Mononuclear cell (primary cell): ENCODE measurements around the gene HMBS. TPM values are rescaled to one million over a fixed set of nuclear protein-coding genes. Genes with fewer than 3 reads are reported as not detected.

Source experiments
- H3K27me3 ChIP-seq: 2 replicates; pipeline ENCODE4 v1.6.0; 2011; ENCODE audit warnings: low read length, control low read depth; ENCODE audit not compliant: insufficient read depth
- H3K4me1 ChIP-seq: 2 replicates; pipeline ENCODE4 v1.5.1; 2011; ENCODE audit warnings: mild to moderate bottlenecking, low read length, control low read depth; ENCODE audit not compliant: insufficient read depth
- H3K4me3 ChIP-seq: 2 replicates; pipeline ENCODE4 v1.5.1; 2011; ENCODE audit warnings: mild to moderate bottlenecking, low read length, moderate library complexity
- H3K9me3 ChIP-seq: 2 replicates; pipeline ENCODE4 v1.5.1; 2011; ENCODE audit warnings: low read depth, mild to moderate bottlenecking, control low read depth, low read length
- total RNA-seq: library from RNA; depleted of rRNA; stranded (reverse); fragments of >200 nt; gene quantifications from one replicate; pipeline ENCODE4 v1.2.3, GENCODE V29; 2012

Gene HMBS
- total RNA-seq, 1 donor: 2.7 TPM

GRCh38 chr11:119106564-119107537 is 22.2 kb downstream of the HMBS start, which contains the start of gene C2CD2L:
TSS of gene C2CD2L (plus strand) at chr11:119107344. CDS start at chr11:119107742, 398 bp downstream.
- Histone ChIP-seq H3K9me3 (no peaks in the 10 kb centered on the region), H3K4me1 (peaks cover 48% of the 10 kb centered on the region), H3K27me3 (no peaks in the 10 kb centered on the region), H3K4me3 (peak within 1 kb of the TSS; percentile 81)

DNA sequence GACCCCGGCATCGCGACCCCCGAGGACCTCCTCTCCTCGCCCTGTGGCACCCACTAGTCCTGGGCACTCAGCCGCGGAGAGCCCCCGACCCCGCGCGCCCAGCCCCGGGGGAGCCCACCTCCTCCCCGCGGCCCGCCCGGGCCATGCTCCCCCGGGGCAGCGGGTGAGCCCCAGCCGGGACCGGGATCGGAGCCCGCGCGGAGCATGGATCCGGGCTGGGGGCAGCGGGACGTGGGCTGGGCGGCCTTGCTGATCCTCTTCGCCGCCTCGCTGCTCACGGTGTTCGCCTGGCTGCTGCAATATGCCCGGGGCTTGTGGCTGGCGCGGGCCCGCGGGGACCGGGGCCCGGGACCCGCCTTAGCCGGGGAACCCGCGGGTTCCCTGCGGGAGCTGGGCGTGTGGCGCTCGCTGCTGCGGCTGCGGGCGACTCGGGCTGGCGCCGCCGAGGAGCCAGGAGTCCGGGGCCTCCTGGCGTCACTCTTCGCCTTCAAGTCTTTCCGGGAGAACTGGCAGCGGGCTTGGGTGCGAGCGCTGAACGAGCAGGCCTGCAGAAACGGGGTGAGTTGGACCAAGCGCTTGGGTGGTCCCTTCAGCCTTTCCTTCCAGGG is 23.0 kb downstream of the HMBS start:
- no peaks in the 10 kb centered on the region for H3K27me3 ChIP-seq
- peak overlapping the region; percentile 81 for H3K4me3 ChIP-seq
- H3K4me1 ChIP-seq: peaks cover 45% of the 10 kb centered on the region
- H3K9me3 ChIP-seq: no peaks in the 10 kb centered on the region

DNA sequence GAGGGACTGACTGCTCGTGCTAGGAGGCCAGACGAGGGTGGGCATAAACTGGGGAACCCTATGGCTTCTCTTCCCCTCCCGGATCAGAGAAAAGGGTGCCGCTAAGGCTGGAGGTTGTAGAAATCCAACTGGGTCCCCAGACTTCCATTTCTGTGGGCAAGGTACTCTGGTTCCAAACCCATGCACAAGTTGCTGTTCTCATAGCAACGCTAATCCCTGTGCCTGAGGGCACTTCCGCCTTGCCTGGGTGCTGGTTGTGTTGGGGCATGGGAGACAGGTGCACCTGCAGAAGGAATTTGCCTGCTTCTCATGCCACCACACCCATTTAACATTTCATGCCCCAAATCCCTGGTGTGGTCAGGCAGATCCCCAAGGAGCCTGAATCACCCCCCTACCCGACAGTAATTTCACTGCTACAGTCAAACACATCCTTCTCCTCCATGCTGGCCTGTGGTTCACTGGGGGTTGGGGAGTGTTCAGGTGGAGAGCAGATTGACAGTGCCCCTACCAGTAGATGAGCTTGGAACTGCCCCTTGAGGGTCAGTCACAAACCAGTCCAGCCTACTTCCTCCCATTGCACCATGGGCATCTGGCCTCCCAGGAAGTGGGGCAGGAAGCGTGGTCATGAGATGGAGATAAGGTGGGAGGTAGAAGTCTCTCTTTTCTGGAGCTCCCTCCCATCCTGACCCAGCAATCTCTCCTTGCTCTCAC is 23.6 kb downstream of the HMBS start:
- peak overlapping the region; percentile 81 for H3K4me3 ChIP-seq
- H3K4me1 ChIP-seq: peaks cover 38% of the 10 kb centered on the region
- H3K27me3 ChIP-seq: no peaks in the 10 kb centered on the region
- no peaks in the 10 kb centered on the region for H3K9me3 ChIP-seq

DNA sequence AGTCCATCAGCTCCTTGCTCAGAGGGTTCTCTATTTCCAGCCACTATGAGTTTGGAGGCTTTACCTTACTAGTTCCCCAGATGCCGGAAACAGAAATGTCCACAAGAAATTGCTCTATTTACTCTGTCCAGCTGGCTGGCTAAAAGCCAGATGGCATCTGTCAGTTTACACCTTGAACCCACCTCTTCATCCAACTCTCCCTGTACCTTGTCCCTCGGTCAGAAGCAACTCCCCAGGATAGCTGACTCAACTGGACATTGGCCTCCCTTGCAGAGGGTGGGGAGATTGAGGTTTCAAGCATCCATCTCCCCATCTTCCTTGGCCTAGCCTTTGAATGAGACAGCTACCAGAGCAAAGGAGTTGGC is 24.2 kb downstream of the HMBS start:
- H3K4me1 ChIP-seq: peaks cover 37% of the 10 kb centered on the region
- H3K9me3 ChIP-seq: no peaks in the 10 kb centered on the region
- peak overlapping the region; percentile 81 for H3K4me3 ChIP-seq
- H3K27me3 ChIP-seq: no peaks in the 10 kb centered on the region

DNA sequence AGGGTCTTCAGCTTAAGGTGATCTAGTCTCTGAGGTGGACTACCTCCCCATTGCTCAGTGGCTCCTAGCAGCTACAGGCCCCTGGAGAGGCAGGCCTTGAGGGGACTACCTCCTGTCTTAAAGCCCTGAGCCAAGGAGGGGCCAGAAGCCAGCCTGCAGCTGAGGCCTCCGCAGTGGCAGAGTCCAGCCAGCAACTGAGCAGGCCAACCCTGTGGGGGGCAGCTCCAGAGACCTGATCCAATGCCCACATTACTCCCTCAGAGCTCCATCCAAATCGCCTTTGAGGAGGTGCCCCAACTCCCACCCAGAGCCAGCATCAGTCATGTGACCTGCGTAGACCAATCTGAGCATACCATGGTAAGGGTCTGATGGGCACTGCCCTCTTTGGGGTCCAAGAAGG is 25.2 kb downstream of the HMBS start:
- H3K4me1 ChIP-seq: peaks cover 46% of the 10 kb centered on the region

GRCh38 chr11:119110439-119110838 is 25.8 kb downstream of the HMBS start:
- Histone ChIP-seq H3K4me1 (peaks cover 52% of the 10 kb centered on the region), H3K9me3 (no peaks in the 10 kb centered on the region), H3K4me3 (no peak overlapping the region), H3K27me3 (no peaks in the 10 kb centered on the region)

More for the DNA sequence above, 25.2 kb downstream of the HMBS start:
- H3K9me3 ChIP-seq: no peaks in the 10 kb centered on the region
- no peaks in the 10 kb centered on the region for H3K27me3 ChIP-seq
- no peak overlapping the region for H3K4me3 ChIP-seq

- no peak overlapping the region for H3K4me3 ChIP-seq
- H3K27me3 ChIP-seq: no peaks in the 10 kb centered on the region
- H3K4me1 ChIP-seq: peaks cover 52% of the 10 kb centered on the region
- H3K9me3 ChIP-seq: no peaks in the 10 kb centered on the region
Measured at GRCh38 chr11:119111361-119111925, 26.8 kb downstream of the HMBS start.

DNA sequence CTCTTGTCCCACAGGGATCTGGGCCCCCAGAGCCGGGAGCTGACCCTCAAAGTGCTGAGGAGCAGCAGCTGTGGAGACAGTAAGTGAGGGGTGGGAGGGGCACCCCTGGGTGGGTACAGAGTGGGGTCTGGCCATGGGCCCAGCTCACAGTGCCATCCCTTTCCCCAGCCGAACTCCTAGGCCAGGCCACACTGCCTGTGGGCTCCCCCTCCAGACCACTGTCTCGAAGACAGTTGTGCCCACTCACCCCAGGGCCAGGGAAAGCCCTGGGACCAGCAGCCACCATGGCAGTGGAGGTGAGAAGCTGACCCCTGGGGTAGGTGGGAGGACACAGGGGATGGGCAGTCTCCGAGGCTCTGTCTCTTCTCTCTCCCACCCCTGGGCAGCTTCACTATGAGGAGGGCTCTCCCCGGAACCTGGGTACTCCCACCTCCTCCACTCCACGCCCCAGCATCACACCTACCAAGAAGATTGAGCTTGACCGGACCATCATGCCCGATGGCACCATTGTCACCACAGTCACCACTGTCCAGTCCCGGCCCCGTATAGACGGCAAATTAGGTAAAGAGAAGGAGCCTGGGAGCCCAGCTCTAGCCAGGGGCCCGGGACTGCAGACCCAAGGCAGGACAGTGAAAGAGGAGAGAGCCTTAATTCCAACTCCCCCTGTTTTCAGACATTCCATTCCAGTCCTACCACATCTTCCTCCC is 27.8 kb downstream of the HMBS start:
- Histone ChIP-seq H3K4me1 (peaks cover 57% of the 10 kb centered on the region), H3K9me3 (no peaks in the 10 kb centered on the region), H3K4me3 (no peak overlapping the region), H3K27me3 (no peaks in the 10 kb centered on the region)

GRCh38 chr11:119113716-119114115 is 29.0 kb downstream of the HMBS start:
- Histone ChIP-seq H3K4me1 (peaks cover 51% of the 10 kb centered on the region), H3K9me3 (no peaks in the 10 kb centered on the region), H3K4me3 (no peak overlapping the region), H3K27me3 (no peaks in the 10 kb centered on the region)

DNA sequence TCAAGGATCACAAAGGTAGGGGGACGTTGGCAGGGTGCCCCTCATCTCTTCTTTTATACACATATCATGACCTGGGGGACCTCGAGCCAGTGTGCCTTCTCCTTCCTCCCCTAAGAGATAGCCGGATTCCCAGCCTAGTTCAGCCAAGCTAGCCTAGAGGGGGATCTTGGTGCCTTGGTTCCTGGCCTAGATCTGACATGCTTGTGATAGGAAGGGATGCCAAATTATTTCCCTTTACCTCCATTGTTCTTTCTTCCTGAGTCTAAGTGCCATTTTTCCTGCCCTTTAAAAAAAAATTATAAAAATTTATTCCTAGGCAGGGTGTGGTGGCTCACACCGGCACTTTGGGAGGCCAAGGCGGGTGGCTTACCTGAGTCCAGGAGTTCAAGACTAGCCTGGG is 29.7 kb downstream of the HMBS start:
- Histone ChIP-seq H3K27me3 (no peaks in the 10 kb centered on the region), H3K4me1 (peaks cover 44% of the 10 kb centered on the region), H3K9me3 (no peaks in the 10 kb centered on the region), H3K4me3 (no peak overlapping the region)

GRCh38 chr11:119115484-119116234 is 31.0 kb downstream of the HMBS start:
- no peaks in the 10 kb centered on the region for H3K9me3 ChIP-seq
- H3K4me3 ChIP-seq: peak overlapping the region; percentile 19
- H3K4me1 ChIP-seq: peaks cover 40% of the 10 kb centered on the region
- H3K27me3 ChIP-seq: no peaks in the 10 kb centered on the region

DNA sequence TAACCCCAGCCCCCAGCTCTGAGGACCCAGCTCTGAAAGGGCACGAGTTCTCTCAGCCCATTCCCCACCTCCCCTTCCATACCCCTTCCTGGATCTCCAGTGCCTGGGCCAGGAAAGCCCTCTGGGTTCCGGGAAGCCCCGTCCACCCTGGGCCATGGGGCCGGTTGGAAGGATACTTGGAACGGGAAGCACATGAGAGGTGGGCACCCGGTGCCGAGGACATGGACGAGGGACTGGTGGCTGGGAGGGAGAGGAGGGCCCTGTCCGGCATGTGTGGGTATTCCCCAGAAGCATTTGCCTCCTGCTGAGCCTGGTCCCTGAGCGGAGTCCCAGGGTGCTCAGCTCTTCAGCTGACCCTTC is 31.5 kb downstream of the HMBS start:
- no peaks in the 10 kb centered on the region for H3K9me3 ChIP-seq
- no peaks in the 10 kb centered on the region for H3K27me3 ChIP-seq
- peaks cover 44% of the 10 kb centered on the region for H3K4me1 ChIP-seq
- peak overlapping the region; percentile 19 for H3K4me3 ChIP-seq

- H3K4me3 ChIP-seq: no peak overlapping the region
- no peaks in the 10 kb centered on the region for H3K9me3 ChIP-seq
- H3K4me1 ChIP-seq: peaks cover 44% of the 10 kb centered on the region
- H3K27me3 ChIP-seq: no peaks in the 10 kb centered on the region
Measured at GRCh38 chr11:119116601-119117000, 31.9 kb downstream of the HMBS start.
